ENCODE measurements around the gene MYL2. TPM values are rescaled to one million over a fixed set of nuclear protein-coding genes. Genes with fewer than 3 reads are reported as not detected.

MYL2 gene
- total RNA-seq, 1 donor from 2014 or later: 0.26 TPM

GRCh38 chr12:110930348-110931314 lies 10.3 kb upstream of the MYL2 start:
- no peak for DNase-seq (ENCODE audit: low read depth in 2 of 2)

GRCh38 chr12:110929818-110930217 lies 9.4 kb upstream of the MYL2 start:
- DNase-seq (ENCODE audit: low read depth in 2 of 2): no peak

DNA sequence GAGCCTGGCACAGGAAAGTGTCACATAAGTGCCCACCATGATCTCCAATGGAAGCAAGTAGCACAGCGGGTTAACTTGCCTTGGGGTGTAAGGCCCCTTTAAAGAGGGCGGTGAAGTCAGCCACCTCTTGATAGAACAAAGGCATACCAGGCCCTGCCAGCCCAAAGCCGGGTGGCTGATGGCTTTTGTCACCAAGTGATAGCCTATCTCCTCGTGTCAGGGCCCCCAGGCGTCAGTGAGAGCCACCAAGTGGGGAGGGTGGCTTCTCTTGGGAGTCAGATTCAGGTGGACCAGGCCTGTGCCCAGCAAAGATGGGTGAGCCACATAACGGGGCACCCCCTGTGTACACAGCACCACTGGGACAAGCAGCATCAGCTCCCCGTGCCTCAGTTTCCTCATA lies 8.3 kb upstream of the MYL2 start:
- no peak for DNase-seq (ENCODE audit: low read depth in 2 of 2)

GRCh38 chr12:110927546-110927945 lies 7.2 kb upstream of the MYL2 start:
- DNase-seq (ENCODE audit: low read depth in 2 of 2): no peak

- DNase-seq (ENCODE audit: low read depth in 2 of 2): no peak
Measured at GRCh38 chr12:110923692-110924334, 3.4 kb upstream of the MYL2 start.

GRCh38 chr12:110923192-110923591 lies 2.8 kb upstream of the MYL2 start:
- DNase-seq (ENCODE audit: low read depth in 2 of 2): no peak

DNA sequence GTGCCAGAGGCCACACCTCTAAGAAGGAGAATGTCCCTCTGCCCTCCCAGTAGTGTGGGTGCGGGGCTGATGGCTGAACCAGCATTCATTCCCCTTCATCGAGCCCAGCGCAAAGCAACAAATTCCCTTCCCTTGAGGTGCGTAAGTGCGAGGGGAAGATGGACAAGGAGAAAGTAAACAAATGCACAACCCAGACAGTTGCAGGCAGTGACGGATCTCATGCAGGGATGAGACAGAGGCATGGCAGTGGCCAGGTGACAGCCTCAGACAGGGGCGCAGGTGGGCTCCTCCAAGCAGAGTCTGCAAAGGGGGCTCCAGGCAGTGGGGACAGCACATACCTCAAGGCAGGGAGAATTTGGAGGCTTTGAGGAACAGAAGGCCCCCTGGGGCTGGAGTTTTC lies 2.3 kb upstream of the MYL2 start:
- DNase-seq (ENCODE audit: low read depth in 2 of 2): no peak

DNA sequence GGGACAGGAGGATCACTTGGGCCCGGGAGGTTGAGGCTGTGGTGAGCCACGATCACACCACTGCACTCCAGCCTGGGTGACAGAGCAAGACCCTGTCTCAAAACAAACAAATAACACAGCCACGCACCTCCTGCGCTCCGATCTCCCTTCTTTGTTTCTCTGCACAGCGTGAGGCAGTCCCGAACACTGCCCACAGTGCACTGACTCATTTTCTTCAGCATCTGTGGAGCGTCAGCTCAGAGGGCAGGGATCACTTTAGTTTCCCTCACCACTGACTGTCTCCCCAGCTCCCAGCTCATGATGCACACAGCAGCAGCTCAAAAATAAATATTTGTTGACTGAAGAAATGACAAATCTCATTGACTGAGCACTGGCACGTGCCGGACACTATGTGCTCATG lies 883 bp upstream of the MYL2 start:
- DNase-seq (ENCODE audit: low read depth in 2 of 2): peak in 1 of 2 donors; percentile 16

DNA sequence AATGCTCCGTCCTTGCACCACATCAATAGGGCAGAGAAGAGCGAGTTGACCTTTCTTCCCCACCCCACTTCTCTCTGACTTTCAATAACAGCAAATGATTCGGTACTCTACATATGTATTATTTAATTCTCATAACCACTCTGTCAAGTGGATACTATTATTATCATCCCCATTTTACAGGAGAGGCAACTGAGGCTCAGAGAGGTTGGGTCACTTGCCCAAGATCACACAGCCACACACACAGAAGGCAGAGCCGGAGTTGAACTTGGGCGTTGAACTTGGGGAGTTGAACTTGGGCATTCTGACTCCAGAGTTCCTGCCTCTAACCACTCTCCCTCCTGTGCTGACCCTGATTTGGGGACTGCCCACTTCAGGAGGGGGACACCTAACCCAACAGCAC lies 659 bp downstream of the MYL2 start:
- no peak for DNase-seq (ENCODE audit: low read depth in 2 of 2)

GRCh38 chr12:110917961-110918360 lies 2.4 kb downstream of the MYL2 start:
- peak in 1 of 2 donors; percentile 27 for DNase-seq (ENCODE audit: low read depth in 2 of 2)

DNA sequence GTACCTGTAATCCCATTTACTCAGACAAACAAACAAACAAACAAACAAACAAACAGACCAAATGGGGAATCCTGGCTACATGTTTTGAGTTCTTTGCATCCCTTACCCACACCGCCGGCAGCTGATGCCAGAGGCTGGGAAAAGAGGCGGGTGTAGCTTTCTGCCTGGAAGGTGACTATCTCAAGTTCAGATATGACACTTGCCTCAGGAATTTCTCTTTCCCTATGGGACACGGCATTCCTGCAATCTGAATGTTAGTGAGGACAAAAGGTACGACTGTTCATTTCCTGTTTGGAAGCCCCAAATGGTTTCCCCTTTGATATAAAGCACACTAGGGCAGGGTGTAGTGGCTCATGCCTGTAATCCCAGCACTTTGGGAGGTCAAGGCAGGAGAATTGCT lies 2.9 kb downstream of the MYL2 start:
- peak; percentile 27 to 79 for DNase-seq (ENCODE audit: low read depth in 2 of 2)

GRCh38 chr12:110916295-110916875 lies 4.0 kb downstream of the MYL2 start:
- DNase-seq (ENCODE audit: low read depth in 2 of 2): peak; percentile 26 to 36

GRCh38 chr12:110913119-110914056 lies 7.0 kb downstream of the MYL2 start:
- no peak for DNase-seq (ENCODE audit: low read depth in 2 of 2)

DNA sequence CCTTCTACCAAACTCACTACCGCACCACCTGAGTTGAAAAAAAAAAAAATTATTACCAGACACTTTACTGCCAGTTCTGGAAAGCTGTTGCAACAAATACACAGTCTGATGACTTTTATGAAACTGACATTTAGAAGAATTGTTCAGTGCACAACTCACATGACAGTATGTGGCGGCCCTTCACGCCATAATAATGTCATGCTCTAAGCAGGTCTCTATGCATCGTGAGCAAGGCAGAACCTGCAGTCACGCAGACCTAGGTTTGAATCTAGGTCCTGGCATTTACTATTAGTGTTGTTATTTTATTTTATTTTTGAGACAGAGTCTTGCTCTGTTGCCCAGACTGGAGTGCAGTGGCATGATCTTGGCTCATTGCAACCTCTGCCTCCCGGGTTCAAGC lies 8.1 kb downstream of the MYL2 start:
- DNase-seq (ENCODE audit: low read depth in 2 of 2): no peak

DNA sequence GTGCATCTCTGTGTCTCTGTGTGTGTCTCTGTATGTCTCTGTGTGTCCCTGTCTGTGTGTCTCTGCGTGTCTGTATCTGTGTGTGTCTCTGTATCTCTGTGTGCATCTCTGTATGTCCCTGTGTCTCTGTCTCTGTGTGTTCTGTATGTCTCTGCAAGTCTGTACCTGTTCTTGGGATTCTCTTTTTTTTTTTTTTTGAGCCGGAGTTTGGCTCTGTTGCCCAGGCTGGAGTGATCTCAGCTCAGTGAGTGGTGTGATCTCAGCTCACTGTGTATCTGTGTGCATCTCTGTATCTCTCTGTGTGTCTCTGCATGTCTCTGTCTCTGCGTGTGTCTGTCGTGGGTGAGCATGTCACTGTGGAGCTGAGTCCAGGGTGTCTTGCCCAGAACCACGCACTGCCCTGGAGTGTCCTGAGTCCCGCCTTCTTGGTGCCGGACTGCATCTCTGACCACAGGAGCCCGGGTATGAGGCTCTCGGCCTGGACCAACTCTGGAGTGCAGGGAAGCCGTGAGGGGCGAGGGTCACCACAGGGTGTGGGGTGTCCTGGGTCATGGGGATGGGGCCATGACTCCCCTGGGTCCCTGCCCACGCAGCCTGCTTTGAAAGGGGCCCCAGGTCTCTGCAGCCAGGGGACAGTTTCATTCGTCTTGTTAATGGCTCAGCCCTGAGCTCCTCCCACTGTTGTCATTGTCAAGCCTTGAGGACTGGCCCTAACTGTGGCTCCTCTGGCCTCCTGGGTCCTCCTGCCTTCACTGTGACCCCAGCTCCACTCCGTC lies 11.8 kb downstream of the MYL2 start:
- no peak for DNase-seq (ENCODE audit: low read depth in 2 of 2)

DNA sequence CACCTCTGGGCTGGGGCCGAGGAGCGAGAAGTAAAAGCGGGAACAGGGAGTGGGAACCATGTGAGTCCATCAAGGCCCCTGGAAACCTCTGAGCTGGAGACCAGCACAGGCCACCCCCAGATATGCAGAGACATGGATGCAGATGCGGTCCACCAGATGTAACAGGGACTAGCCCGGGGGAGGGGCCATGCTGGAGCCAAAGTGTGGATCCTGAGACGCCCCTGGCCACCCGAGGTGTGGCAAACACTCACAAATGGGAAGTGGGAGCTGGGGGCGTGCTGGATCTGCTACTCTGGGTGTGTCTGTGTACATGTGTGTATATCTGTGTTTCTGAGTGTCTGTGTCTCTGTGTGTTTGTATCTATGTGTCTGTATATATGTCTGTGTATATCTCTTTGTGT lies 12.8 kb downstream of the MYL2 start:
- no peak for DNase-seq (ENCODE audit: low read depth in 2 of 2)

- no peak for DNase-seq (ENCODE audit: low read depth in 2 of 2)
Measured at GRCh38 chr12:110906985-110907384, 13.4 kb downstream of the MYL2 start.

GRCh38 chr12:110906516-110906915 lies 13.9 kb downstream of the MYL2 start:
- DNase-seq (ENCODE audit: low read depth in 2 of 2): no peak

DNA sequence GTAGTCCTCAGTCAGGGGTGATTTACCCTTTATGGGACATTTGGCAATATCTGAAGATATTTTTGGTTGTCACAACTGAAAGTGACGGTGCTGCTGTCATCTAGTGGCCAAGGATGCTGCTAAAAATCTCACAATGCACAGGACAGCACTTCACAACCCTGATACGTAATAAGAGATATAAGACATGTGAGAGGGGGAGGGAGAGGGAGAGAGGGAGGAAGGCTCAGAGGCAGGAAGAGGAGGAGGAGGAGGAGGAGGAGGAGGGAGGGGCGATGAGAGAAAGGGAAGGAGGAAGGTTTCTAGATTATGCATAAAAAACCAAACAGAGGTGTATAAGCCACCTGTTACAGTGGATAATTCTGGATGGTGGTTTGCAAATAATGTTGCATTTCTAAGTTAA lies 14.3 kb downstream of the MYL2 start:
- no peak for DNase-seq (ENCODE audit: low read depth in 2 of 2)

DNA sequence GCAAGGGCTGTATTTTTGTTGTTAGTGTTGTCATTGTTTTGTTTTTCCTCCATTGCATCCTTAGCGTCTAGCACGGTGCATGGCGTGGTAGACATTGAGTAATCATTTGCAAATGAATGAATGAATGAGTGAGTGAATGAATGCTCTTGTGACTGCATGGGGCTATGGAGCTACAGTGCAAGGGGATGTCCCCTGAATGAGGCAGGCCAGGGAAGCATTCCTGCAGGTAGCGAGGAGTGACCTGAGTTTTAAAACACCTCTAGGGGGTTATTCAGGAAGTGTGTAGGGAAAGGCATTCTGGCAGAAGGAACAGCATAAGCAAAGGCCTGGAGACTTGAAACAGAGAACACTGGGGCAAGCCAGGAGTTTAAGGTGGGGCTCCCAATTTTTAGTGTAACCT lies 16.9 kb downstream of the MYL2 start:
- no peak for DNase-seq (ENCODE audit: low read depth in 2 of 2)

DNA sequence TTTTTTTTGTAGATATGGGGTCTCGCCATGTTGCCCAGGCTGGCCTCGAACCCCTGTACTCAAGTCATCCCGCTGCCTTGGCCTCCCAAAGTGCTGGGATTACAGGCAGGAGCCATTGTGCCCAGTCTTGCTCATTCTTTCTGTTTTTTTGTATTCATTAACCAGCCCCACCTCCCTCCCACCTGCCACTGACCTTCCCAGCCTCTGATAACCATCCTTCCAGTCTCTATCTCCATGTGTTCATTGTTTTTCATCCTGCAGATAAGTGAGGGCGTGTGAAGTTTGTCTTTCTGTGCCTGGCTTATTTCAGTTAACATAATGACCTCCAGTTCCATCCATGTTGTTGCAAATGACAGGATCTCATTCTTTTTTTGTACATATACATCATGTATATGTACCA lies 19.0 kb downstream of the MYL2 start:
- DNase-seq (ENCODE audit: low read depth in 2 of 2): no peak
